DMS114 treated with DMSO at 0.1 percent for 48 hours (cell line): ENCODE data around the gene RAB1B.
"Not testable (repeated sequence)": the region's sequence is repeated elsewhere in the genome, so short reads cannot be mapped to it uniquely, and the experiment has no call there.

ENCODE experiments used
- DNase-seq: peaks from one replicate; lab custom pipeline; 2025; ENCODE audit not compliant: unreplicated experiment; lab: John Stamatoyannopoulos, UW

RAB1B gene

DNA sequence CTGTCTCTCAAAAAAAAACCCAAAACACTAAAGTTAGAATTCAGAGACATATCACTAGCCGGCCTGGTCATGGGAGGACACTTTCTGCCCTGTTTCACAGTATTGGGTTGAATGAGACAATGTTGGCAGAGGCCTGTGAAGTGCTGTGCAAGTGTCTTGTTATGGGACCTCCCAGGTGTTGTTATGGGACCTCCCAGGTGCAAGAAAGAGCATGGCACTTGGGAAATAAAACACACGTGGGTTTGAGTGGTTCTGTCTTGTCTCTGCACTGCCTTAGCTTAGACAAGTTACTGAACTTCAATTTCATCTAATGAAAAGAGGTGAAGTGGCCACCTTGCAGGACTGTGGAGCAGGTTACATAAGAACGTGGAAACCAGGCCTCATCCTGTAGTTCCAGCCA is 28.9 kb upstream of the RAB1B start:
- DNase-seq = no peak

DNA sequence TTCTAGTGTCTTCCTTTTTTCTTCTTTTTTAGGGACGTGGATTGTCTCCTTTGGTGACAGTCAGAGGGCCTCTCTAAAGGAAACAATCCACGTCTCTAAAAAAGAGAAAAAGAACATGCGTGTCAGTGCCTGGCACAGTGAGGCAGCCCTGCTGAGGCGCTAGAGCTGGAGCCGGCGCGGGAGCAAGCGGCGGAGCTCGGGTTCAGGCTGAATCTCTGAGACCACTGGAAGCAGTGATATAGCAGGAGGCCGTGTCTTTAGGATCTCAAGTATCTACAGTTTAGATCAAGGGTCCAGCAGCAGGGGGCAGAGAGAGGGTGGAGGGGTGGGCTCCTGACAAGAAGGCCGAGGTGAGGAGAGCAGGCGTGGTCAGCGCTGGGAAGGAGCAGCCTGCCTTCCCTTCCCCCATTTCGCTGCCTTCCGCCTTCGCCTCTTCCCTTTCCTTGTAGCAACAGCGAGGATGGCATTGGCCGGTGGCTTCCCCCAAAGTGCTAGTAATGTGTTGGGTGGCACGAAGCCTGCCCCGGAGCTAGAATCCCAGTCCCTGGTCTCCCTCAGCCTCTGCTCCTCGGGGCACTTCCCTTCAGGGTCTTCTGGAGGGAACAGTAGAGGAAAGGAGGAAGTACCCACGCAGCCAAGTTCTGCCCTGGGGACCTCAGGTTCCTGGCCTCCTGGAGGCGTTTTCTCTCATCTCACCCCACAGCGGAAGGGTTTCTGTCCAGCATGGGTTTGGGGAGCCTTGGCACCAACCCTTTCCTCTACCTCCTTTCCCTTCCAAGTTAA is 28.2 kb upstream of the RAB1B start:
- DNase-seq = no peak

DNA sequence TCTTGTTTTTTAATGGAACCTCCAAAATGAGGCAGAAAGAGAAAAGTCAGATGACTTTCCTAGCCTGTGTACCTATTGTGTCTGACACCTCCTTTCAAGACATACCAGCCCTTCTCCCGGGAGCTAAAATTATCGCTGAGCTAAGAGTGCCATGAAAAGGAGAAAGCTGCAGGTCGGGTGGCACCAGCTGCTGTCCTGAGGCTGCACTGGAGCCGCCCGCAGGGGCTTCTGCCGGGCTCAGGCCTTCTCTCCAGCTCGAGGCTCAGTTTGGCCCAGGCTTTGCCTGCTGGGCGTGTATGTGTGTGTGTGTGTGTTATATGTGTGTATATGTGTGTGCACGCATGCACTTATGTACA is 27.7 kb upstream of the RAB1B start:
- DNase-seq = no peak

DNA sequence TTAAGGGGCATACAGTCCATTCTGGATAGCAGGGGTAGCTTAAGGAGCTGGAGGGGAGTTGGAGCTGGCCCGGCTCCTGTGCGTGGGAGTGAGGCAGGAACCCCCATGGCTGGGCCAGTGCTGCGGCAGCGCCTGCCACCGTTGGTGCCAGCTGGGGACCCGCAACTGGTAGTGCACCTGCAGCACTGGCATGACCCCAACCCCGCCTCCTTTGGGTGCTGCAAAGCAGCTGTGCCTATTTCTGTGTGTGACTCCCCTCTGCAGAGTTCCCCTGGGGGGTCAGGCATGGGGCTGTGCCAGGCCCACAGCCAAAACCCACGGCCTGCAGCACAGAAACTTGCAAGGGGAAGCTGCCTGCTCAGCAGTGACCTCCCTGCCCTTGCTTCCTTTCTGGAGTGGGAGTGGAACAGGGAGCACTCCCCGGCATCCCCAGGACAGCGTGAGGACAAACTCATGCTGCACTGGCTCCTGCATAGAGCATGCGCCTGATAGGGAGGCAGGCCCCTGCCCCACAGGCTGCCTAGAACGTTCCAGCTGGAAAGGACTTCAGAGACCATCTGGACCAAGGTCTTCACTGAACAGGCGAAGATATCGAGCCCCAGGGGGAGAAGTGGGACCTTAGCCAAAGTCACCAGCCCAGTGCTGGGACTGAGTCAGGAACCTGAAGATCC is 26.2 kb upstream of the RAB1B start:
- DNase-seq = no peak

DNA sequence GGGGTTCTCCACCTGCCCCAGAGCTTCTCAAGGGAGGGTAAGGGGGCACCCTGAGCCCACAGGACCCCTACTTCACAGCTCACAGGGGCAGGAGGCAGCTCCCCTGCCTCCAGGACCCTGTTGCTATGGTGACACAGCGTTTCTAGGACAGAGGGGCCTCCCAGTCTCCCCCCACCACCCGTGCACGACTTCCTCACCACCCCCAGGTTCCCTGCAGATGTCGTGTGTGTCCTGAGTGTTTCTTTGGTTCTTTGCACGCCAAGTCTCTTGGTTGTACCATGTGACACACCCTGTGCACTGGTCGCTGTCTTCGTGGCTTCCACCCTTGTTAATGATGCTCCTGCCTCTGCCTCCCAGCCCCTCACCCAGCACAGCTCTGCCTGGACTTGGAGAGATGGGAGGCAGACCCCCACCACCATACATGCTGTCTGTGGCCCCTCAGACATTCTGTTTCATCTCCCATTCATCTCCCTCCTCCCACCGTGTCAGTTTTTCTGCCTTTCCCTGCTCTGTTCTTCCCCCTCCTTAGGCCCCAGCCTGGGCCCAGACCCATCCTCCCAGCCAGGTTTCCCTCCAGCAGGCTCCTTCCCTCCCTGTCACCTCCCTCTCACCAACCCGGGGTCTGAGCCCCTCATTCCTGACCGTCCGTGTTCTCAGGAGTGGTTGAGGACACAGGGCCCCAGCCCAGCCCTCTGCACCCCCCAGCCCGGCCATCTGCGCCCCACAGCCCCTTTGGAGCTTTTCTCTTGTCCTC is 24.5 kb upstream of the RAB1B start:
- DNase-seq = no peak

DNA sequence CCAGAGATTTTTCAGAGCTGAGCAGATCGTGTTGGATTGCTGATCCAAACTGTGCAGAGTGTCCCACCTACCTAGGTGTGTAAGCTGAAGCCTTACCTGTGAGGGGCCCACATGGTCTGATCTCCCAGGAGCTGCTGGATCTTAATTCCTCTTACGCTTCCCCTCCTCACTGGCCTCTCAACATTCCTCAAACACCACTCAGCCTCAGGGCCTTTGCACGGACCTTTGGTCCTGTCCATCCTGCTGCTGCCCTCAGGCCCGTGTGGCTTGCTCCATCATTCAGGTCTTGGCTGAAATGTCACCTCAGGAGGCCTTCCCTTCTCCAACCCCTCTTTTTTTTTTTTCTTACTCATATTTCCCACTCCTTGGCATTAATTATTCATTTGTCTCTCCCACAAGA is 21.1 kb upstream of the RAB1B start:
- DNase-seq = no peak

DNA sequence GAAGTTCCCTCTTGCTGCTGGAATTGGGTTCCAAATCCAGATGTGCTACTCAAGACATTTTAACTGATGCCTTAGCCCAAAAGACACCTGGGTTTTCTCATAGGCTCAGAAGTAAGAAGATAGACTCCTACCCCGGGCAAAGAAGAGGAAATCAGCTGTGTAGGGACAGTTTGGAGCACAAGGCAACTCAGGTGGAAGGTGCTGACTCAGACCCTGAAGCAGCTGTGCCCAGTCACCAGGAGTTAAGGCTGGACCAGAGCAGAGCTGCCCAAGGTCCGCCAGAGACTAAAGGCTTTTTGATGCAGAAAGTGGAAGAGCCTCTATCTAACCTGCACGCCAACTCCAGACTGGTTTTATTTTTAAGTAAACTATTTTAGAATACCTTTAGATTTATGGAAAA is 20.6 kb upstream of the RAB1B start:
- DNase-seq = no peak

DNA sequence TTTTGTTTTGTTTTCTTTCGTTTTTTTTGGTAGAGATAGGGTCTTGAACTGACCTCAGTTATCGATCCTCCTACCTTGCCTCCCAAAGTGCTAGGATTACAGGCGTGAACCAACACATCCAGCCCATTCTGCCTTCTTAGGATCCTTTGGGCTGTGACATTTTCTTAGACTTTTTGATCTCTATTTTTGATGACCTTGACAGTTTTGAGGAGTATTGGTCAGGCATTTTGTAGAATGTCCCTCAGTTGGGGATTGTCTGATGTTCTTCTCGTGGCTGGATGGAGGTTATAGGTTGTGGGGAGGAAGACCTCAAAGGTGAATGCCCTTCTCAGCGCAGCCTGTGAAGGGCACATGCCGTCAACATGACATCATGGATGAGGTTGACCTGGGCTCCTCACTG is 19.5 kb upstream of the RAB1B start:
- DNase-seq = no peak

DNA sequence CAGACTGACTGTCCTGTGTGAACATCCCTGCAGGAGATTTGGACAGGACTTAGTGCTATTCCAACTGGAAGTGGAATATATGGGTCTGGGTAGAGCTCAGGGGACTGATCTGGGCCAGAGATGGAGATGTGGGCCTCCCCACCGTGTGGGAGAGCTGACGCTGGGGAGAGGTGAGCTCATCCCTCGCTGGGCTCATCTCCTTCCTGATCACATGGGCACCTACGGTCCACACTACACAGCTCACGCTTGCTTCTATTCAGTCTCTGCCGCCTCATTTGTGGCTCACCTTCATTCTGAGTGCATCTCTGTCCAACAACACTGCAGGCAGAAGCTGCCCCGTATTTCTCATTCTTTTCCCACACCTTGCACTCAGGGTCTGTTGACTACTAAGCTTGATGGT is 16.6 kb upstream of the RAB1B start:
- no peak for DNase-seq

DNA sequence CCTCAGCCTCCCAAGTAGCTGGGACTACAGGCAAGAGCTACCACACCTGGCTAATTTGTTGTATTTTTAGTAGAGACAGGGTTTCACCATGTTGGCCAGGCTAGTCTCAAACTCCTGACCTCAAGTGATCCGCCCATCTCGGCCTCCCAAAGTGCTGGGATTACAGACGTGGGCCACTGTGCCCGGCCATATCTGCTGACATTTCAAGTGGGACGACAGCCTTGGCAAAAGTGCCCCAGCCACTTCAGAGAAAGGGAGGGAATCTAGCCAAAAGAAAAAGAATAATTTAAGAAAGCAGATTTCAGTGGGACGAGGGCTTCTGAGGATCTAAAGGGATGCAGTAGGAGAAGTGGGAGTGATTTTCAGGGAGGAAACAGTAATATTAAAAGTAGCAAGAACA is 15.4 kb upstream of the RAB1B start:
- not testable (repeated sequence) for DNase-seq

DNA sequence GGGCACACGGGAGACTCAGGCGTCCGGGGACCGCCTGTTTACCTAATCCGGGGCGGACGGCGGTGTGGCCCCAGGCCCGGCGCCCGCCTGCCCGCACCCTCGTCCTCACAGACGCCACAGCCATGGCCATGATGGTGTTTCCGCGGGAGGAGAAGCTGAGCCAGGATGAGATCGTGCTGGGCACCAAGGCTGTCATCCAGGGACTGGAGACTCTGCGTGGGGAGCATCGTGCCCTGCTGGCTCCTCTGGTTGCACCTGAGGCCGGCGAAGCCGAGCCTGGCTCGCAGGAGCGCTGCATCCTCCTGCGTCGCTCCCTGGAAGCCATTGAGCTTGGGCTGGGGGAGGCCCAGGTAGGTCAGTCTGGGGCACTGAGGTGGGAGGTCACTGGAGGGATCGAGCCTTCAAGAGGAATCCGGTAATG is 10.0 kb upstream of the RAB1B start:
- DNase-seq = no peak

DNA sequence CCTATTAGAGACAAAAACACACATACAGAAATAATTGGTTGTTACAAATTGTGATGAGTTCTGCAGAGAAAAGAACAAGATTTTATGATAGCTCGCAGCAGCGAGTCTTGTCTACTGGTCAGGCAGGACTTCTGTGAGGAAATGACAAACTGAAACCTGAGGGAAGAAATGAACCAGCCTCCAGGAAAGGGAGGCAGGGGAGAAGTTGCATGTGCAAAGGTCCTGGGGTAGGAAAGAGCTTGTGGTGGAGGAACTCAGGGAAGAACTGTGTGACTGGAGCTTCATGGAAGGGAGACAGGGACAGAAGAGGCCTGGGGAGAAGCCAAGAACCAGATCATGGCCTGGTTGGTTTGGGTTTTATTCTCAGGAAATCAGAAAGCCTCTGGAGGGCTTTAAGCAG is 9.2 kb upstream of the RAB1B start:
- no peak for DNase-seq

DNA sequence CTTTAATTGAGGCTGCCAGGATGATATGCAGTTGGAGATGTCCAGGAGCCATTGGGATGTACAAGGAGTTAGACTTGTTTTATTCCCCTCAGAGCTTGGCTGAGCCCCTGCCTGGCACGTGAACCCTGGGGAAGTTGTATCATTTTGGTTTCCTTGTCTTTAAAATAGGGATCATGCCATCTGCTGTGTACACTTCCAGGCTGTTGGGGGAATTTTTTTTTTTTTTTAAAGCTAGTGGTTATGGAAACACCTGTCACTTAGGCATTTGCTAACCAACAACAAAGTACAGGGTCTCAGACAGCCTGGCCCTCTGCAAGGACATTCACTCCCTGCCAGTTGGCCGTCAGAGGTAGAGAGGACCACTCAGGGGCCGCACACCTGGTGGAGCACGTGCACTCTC is 8.5 kb upstream of the RAB1B start:
- DNase-seq = no peak

DNA sequence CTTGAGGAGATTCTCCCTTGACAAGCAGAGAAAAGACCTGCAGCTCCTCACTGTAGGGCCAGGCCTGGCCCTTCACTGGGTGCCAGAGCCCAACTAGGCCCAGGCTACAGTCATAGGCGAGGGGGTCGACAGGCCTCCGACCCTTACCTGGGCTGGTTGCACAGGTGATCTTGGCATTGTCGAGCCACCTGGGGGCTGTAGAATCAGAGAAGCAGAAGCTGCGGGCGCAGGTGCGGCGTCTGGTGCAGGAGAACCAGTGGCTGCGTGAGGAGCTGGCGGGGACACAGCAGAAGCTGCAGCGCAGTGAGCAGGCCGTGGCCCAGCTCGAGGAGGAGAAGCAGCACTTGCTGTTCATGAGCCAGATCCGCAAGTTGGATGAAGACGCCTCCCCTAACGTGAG is 6.9 kb upstream of the RAB1B start:
- no peak for DNase-seq

DNA sequence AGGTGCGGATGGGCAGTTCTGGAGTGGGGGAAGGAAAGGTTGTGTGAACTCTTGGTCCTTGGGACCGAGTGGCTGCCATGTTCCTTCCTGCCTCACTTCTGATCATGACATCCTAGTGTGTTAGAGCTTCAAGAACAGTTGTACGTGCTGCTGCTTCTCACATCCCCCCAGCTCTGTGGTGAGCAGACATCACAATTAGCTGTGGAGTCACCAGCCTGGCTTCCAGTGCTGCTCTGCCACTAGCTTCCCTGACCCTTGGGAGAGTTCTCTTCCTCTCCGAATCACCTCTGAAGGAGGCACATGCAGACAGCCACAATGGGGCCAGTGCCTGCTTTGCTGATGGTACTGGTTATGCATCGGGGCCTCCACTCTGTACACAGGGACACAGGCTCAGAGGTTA is 6.2 kb upstream of the RAB1B start:
- DNase-seq = no peak

DNA sequence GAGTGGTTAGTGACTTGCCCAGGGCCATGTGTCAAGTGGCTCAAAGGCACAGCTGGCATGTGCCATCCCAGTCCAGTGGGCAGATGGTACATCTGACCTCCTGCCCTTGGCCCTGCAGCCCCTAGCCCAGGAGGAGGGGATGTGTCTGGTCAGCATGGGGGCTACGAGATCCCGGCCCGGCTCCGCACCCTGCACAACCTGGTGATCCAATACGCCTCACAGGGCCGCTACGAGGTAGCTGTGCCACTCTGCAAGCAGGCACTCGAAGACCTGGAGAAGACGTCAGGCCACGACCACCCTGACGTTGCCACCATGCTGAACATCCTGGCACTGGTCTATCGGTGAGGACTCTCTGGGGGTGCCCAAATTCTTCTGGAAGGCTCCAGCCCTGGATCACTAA is 5.7 kb upstream of the RAB1B start:
- no peak for DNase-seq

DNA sequence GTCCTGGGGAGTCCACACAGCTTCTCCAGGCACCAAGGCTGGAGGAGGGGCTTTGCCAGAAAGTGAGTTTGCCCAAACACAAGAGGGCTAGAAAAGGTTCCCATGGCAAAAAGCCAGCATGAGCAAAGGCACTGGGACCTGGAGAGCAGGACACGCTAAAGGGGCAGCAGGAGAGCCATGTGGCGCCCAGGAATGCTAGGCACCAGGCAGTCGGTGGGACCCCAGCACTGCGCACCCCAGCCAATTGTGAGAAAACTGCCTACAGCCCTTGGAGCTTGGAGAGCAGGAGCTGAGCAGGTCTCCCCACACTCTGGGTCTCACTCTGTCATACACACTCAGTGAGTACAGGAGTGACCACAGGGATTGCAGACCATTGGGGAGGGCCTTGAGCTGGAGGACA is 5.2 kb upstream of the RAB1B start:
- no peak for DNase-seq

DNA sequence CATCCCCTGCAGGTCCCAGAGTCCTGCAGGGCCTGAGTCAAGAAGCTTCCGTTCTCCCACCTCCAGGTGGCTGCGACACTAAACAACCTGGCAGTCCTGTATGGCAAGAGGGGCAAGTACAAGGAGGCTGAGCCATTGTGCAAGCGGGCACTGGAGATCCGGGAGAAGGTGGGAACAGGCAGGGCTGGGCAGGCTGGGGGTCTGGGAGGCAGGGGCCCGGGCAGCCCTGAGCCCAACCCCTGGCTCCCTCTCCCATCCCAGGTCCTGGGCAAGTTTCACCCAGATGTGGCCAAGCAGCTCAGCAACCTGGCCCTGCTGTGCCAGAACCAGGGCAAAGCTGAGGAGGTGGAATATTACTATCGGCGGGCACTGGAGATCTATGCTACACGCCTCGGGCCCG is 4.7 kb upstream of the RAB1B start:
- DNase-seq = no peak

DNA sequence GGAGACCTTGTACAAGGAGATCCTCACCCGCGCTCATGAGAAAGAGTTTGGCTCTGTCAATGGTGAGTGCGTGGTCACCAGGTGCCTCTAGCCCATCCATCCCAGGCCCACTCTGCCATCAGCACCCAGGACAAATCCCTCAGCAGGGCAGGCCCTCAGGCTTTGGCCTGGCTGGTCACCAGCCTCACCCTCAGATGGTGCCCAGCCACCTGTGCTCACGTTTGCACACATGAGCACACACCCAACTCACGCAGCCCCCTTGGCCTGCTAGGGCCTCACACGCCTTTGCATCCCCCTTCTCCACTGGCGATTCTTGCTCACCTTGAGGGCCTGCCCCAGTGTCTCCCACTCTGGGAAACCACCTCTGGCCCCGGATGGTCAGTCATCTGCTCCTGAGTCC is 4.1 kb upstream of the RAB1B start:
- no peak for DNase-seq

DNA sequence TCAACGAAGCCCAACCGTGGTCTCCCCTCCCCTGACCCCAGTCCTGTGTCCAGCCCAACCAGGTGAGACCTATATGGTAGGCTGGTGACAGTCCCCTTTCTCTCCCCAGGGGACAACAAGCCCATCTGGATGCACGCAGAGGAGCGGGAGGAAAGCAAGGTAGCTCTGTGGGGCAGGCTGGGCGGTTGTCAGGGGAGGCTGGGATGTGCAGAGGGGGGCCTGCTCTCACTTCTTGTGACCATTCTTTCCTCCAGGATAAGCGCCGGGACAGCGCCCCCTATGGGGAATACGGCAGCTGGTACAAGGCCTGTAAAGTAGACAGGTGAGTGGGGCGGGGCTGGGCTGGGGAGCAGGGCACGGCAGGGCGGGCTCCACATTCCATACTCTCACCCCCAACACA is 3.5 kb upstream of the RAB1B start:
- DNase-seq = no peak

DNA sequence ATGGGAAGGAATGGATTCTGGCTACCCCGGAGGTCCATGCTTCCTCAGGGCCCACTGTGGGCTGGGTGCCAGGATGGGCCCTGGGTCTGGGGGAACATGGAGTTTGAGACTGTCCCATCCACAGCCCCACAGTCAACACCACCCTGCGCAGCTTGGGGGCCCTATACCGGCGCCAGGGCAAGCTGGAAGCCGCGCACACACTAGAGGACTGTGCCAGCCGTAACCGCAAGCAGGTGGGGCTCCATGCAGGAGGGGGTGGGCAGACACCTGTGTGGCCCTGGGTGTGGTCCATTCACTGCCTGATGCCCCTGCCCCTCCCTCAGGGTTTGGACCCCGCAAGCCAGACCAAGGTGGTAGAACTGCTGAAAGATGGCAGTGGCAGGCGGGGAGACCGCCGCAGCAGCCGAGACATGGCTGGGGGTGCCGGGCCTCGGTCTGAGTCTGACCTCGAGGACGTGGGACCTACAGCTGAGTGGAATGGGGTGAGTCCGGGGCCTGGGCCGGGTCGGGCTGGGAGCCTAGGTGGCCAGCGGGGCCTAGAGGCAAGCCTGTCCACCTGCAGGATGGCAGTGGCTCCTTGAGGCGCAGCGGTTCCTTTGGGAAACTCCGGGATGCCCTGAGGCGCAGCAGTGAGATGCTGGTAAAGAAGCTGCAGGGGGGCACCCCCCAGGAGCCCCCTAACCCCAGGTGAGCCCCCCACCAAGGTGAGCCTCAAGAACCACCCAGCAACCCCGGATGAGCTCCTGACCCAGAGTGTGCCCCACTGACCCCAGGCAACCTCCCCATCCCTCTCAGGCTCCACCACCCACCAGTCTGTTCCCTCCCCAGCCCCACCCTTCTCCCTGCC is 2.7 kb upstream of the RAB1B start:
- no peak for DNase-seq
